Measurements from ENCODE around the gene FCHO2. TPM values are rescaled to one million over a fixed set of nuclear protein-coding genes. Genes with fewer than 3 reads are reported as not detected.

The FCHO2 gene
- total and polyA plus RNA-seq, 11 donors = 7.0 to 35.3 (median 15.5) TPM

DNA sequence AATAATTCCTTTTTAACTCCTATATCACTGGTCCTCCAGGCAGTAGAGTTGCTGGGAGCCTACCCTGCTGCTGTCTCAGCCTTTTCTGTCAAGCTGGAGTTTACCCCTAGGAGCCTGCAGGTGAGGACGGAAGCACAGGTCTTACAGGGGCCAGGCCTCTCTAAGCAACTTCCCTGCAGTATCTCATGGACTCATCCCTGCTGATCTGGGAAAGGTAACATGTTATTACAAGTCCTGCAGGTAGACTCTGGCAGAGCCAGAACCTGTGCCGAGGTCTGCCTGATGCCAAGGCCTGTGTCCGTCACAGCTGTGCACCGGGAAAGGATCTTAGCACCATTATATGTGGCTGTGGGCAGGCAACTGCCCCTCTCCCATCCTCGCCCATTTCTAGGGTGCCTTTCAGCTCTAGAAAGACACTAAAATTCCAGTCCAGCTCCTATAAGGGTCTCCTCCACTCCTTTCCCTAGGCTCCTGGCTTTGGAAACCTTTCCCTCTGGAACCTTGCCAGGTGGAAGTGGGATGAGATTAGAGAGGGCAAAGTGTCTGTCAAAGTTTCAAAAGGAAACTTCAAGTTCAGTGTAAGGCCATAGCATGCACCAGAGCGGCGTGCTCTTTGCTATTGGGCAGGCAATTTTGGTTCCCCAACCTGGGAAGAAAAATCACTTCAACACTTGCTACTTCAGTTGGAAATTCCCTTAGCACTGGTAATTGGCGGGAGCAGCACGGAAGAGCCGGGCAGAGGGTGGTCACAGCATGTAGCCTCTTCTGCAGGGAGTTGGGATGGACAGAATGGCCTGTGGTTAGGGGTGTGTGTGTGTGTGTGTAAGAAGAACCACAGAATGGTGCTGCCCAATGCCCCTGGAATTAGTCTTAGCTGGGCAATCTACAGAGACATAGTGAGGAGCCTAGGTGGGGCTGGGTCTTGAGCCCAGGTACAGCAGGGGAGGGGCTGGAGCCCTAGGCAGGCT is 182.0 kb downstream of the FCHO2 start:
- no peak overlapping the region for H3K27ac ChIP-seq
- H3K27me3 ChIP-seq = peaks cover 0 to 40% (median 7%) of the 10 kb centered on the region in 9 donors
- no peaks in the 10 kb centered on the region for H3K36me3 ChIP-seq
- WGBS, 4 donors = 87 to 90% (median 88%) methylated on average over 10 of the region's 10 CpGs
- no peaks in the 10 kb centered on the region for H3K9me3 ChIP-seq
- intact Hi-C loops (cut with DNase I) = no loop called here
- DNase-seq (no peak), ATAC-seq (no peak)
- H3K4me1 ChIP-seq = peaks cover 0 to 3% (median 0%) of the 10 kb centered on the region in 12 donors
- TF ChIP-seq, protein P1, sequence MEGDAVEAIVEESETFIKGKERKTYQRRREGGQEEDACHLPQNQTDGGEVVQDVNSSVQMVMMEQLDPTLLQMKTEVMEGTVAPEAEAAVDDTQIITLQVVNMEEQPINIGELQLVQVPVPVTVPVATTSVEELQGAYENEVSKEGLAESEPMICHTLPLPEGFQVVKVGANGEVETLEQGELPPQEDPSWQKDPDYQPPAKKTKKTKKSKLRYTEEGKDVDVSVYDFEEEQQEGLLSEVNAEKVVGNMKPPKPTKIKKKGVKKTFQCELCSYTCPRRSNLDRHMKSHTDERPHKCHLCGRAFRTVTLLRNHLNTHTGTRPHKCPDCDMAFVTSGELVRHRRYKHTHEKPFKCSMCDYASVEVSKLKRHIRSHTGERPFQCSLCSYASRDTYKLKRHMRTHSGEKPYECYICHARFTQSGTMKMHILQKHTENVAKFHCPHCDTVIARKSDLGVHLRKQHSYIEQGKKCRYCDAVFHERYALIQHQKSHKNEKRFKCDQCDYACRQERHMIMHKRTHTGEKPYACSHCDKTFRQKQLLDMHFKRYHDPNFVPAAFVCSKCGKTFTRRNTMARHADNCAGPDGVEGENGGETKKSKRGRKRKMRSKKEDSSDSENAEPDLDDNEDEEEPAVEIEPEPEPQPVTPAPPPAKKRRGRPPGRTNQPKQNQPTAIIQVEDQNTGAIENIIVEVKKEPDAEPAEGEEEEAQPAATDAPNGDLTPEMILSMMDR (IDR thresholded peaks at IDR 0.05) = no peak
- no peak for TF ChIP-seq POLR2A (IDR thresholded peaks at IDR 0.05)
- no peak overlapping the region for H3K4me3 ChIP-seq

DNA sequence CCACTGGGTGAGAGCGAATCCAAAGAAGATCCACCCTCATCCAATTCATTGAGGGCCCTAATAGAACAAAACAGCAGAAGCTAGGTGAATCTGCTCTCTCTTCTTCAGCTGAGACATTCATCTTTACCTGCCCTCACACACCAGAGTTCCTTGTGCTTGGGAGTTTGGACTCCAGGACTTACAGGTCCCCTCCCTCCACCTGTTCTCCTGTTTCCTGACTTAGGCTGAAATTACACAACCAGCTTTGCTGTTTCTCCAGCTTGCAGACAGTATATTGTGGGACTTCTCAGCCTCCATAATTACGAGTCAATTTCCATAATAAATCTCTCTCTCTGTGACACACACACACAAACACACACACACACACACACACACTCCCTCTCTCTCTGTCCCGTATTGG is 183.6 kb downstream of the FCHO2 start:
- DNase-seq (no peak), ATAC-seq (no peak)
- Histone ChIP-seq H3K27me3 (peaks cover 0 to 42% (median 7%) of the 10 kb centered on the region in 9 donors), H3K4me3 (no peak overlapping the region), H3K27ac (no peak overlapping the region), H3K36me3 (no peaks in the 10 kb centered on the region), H3K4me1 (peaks cover 0 to 3% (median 0%) of the 10 kb centered on the region in 12 donors), H3K9me3 (no peaks in the 10 kb centered on the region)
- TF ChIP-seq, protein P1 (IDR thresholded peaks at IDR 0.05) = no peak
- no peak for TF ChIP-seq POLR2A (IDR thresholded peaks at IDR 0.05)
- intact Hi-C loops (cut with DNase I) = no loop called here
- WGBS, 4 donors = 79 to 88% (median 85%) methylated on average over 3 of the region's 3 CpGs

Other genes starting within 250 kb of the FCHO2 start
- 10 to 100 TPM; 56.4 to 92.2 (median 68.4) TPM for gene TNPO1, start 139.4 kb upstream of the FCHO2 start, total RNA-seq
- gene TNPO1, start 139.4 kb upstream of the FCHO2 start, polyA plus RNA-seq = 10 to 100 TPM in 1 of 2 donors, 1 to 10 TPM in 1; 6.4 to 46.4 TPM
- gene TMEM171, start 164.5 kb downstream of the FCHO2 start, total RNA-seq = under 1 TPM in 1 of 9 donors, not detected in 8; 0.27 TPM
- not detected for gene TMEM171, start 164.5 kb downstream of the FCHO2 start, polyA plus RNA-seq
- gene TMEM174, start 217.2 kb downstream of the FCHO2 start, total RNA-seq = not detected
- not detected for gene TMEM174, start 217.2 kb downstream of the FCHO2 start, polyA plus RNA-seq

Measured in heart left ventricle (tissue), 16 donors.